PC-9 (cell line): ENCODE results near the gene HBE1. TPM values are rescaled to one million over a fixed set of nuclear protein-coding genes. Genes with fewer than 3 reads are reported as not detected.

Source experiments
- BruUV-seq: library from RNA; stranded (reverse); fragments of 400-500 nt; replicated peaks from 2 replicates; lab custom pipeline; 2021; lab: Mats Ljungman, UMichigan
- CTCF ChIA-PET: fragments of 300-600 bp; sonication (Branson Sonifier 250); formaldehyde crosslinking; loops from one replicate; lab custom pipeline; 2022; ENCODE audit warnings: antibody characterized with exemption; lab: Charles Lee
- POLR2A ChIA-PET: fragments of 300-600 bp; sonication (Branson Sonifier 250); formaldehyde crosslinking; loops from one replicate; lab custom pipeline; 2022; ENCODE audit warnings: antibody characterized with exemption; ENCODE audit not compliant: unreplicated experiment; lab: Charles Lee
- DNase-seq, 2 experiments: peaks; one replicate each; pipeline versions ENCODE4 v3.0.0 to v3.0.0-alpha.2; 2015 to 2022; ENCODE audit warnings: mixed read lengths in 1 of 2
- H2AFZ ChIP-seq: fragments of 200-600 bp; sonication (generic); 2 replicates; pipeline ENCODE4 v1.8.1; 2017; ENCODE audit warnings: antibody characterized with exemption
- H3F3A ChIP-seq: fragments of 200-600 bp; sonication (generic); 2 replicates; pipeline ENCODE4 v1.8.1; 2017; ENCODE audit warnings: antibody characterized with exemption, mild to moderate bottlenecking, low read depth; ENCODE audit not compliant: insufficient read depth
- H3K27ac ChIP-seq: fragments of 200-600 bp; sonication (generic); 2 replicates; pipeline ENCODE4 v1.6.1; 2016; ENCODE audit warnings: mixed run types
- H3K27me3 ChIP-seq: fragments of 200-600 bp; sonication (generic); 2 replicates; pipeline ENCODE4 v1.6.1; 2016; ENCODE audit warnings: low read depth, mixed run types; ENCODE audit not compliant: insufficient read depth
- H3K36me3 ChIP-seq: fragments of 200-600 bp; sonication (generic); 2 replicates; pipeline ENCODE4 v1.6.1; 2016; ENCODE audit warnings: low read depth, mixed run types
- H3K4me1 ChIP-seq: fragments of 200-600 bp; sonication (generic); replicated peaks from 2 replicates; pipeline ENCODE4 v1.6.1; 2016; ENCODE audit warnings: mixed run types; ENCODE audit not compliant: insufficient read depth
- H3K4me2 ChIP-seq: fragments of 200-600 bp; sonication (generic); 2 replicates; pipeline ENCODE4 v1.6.1; 2017; ENCODE audit warnings: mixed run types
- H3K4me3 ChIP-seq: fragments of 200-600 bp; sonication (generic); 2 replicates; pipeline ENCODE4 v1.6.1; 2016; ENCODE audit warnings: mixed run types
- H3K79me2 ChIP-seq: fragments of 200-600 bp; sonication (generic); 2 replicates; pipeline ENCODE4 v1.6.1; 2017; ENCODE audit warnings: low read depth, mixed run types
- H3K9me2 ChIP-seq: fragments of 200-600 bp; sonication (generic); 2 replicates; pipeline ENCODE4 v1.8.1; 2017; ENCODE audit warnings: mild to moderate bottlenecking; ENCODE audit not compliant: insufficient read depth
- H3K9me3 ChIP-seq: fragments of 200-600 bp; sonication (generic); 2 replicates; pipeline ENCODE4 v1.8.1; 2016; ENCODE audit warnings: low read depth; ENCODE audit not compliant: insufficient read depth
- H4K20me1 ChIP-seq: fragments of 200-600 bp; sonication (generic); 2 replicates; pipeline ENCODE4 v1.8.1; 2017; ENCODE audit not compliant: insufficient read depth
- EZH2 ChIP-seq: fragments of 200-600 bp; sonication (generic); IDR thresholded peaks from 2 replicates; pipeline ENCODE4 v1.8.0; 2017; ENCODE audit warnings: antibody characterized with exemption, low read depth
- intact Hi-C: fragments of 100-400 bp; cut with micrococcal nuclease; formaldehyde crosslinking; loops from one replicate; pipeline ENCODE4 v1.10.0; 2022; ENCODE audit not compliant: unreplicated experiment
- total RNA-seq: library from RNA; stranded (reverse); gene quantifications from 2 replicates; pipeline ENCODE4 v1.2.3, GENCODE V29; 2021
- TF ChIP-seq, protein P1 (sequence below): fragments of 200-600 bp; sonication (generic); conservative IDR thresholded peaks from 2 replicates; pipeline ENCODE4 v1.6.1; 2017; ENCODE audit warnings: mixed run types, antibody characterized with exemption, mild to moderate bottlenecking, moderate library complexity

Gene HBE1
- total RNA-seq, 1 experiment from 2014 or later = 1.4 TPM

DNA sequence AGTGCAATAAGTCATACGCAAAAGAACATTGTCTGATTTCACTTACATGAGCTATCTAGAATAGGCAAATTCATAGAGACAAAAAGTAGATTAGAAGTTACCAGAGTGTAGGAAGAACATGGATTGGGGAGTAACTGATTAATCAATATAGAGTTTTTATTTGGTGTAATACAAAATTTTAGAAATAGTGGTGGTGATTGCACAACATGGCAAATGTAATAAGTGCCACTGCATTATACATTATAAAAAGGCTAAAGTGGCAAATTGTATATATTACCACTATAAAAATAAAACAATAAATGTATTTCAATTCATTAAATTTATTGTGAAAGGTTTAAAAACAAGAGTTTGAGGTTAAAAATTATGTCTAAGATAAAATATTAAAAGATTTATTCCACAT is 40.7 kb upstream of the HBE1 start:
- Histone ChIP-seq H3K27ac (no peak overlapping the region), H3K4me3 (no peak overlapping the region), H3K36me3 (no peaks in the 10 kb centered on the region), H3K9me2 (no peaks in the 10 kb centered on the region), H3K9me3 (no peaks in the 10 kb centered on the region), H3K4me1 (no peaks in the 10 kb centered on the region), H3K79me2 (no peaks in the 10 kb centered on the region), H2AFZ (no peak overlapping the region), H3K4me2 (no peak overlapping the region), H3K27me3 (no peaks in the 10 kb centered on the region), H4K20me1 (no peaks in the 10 kb centered on the region), H3F3A (no peaks in the 10 kb centered on the region)
- BruUV-seq = no TSS peak
- no peak for TF ChIP-seq EZH2
- TF ChIP-seq, protein P1, sequence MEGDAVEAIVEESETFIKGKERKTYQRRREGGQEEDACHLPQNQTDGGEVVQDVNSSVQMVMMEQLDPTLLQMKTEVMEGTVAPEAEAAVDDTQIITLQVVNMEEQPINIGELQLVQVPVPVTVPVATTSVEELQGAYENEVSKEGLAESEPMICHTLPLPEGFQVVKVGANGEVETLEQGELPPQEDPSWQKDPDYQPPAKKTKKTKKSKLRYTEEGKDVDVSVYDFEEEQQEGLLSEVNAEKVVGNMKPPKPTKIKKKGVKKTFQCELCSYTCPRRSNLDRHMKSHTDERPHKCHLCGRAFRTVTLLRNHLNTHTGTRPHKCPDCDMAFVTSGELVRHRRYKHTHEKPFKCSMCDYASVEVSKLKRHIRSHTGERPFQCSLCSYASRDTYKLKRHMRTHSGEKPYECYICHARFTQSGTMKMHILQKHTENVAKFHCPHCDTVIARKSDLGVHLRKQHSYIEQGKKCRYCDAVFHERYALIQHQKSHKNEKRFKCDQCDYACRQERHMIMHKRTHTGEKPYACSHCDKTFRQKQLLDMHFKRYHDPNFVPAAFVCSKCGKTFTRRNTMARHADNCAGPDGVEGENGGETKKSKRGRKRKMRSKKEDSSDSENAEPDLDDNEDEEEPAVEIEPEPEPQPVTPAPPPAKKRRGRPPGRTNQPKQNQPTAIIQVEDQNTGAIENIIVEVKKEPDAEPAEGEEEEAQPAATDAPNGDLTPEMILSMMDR = no peak
- ChIA-PET CTCF (no interaction called here), POLR2A (no interaction called here)
- intact Hi-C loops = no loop called here
- no peak for DNase-seq

DNA sequence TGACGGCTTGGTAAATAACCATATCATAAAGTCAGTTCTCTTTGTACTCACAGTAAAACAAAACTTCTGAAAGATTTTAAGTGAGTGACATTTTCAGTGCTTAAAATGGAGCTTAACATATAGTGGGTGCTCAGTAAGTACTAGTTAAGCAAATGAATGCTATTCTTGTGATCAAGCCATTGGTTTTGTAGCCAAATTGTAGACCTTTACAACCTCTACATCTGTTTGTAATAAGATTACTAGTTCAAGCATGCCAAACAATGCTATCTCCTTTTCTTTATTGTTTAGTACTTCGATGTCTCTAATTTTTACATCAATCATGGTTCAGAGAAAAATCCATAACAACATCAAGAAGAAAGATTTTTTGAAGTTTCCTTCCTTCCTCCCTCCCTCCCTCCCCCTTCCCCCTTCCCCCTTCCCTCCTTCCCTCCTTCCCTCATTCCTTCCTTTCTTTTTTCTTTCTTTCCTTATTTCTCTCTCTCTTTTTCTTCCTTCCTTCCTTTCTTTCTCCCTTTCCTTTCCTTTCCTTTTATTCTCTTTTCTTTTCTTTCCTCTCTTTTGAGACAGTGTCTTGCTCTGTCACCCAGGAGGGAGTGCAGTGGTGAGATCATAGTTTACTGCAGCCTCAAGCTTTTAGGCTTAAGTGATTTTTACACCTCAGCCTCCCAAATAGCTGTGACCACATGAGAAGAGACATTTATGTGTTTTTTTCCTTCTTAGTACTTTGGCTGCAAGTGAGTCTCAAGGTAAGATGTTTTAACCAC is 37.7 kb upstream of the HBE1 start:
- ChIA-PET POLR2A (no interaction called here), CTCF (no interaction called here)
- Histone ChIP-seq H3K79me2 (no peaks in the 10 kb centered on the region), H3K27me3 (no peaks in the 10 kb centered on the region), H3K27ac (no peak overlapping the region), H3F3A (no peaks in the 10 kb centered on the region), H3K9me3 (no peaks in the 10 kb centered on the region), H4K20me1 (no peaks in the 10 kb centered on the region), H3K4me2 (no peak overlapping the region), H3K9me2 (no peaks in the 10 kb centered on the region), H3K4me1 (no peaks in the 10 kb centered on the region), H3K4me3 (no peak overlapping the region), H2AFZ (no peak overlapping the region), H3K36me3 (no peaks in the 10 kb centered on the region)
- intact Hi-C loops = no loop called here
- TF ChIP-seq, protein P1 = no peak
- no peak for TF ChIP-seq EZH2
- no peak for DNase-seq
- no TSS peak for BruUV-seq

DNA sequence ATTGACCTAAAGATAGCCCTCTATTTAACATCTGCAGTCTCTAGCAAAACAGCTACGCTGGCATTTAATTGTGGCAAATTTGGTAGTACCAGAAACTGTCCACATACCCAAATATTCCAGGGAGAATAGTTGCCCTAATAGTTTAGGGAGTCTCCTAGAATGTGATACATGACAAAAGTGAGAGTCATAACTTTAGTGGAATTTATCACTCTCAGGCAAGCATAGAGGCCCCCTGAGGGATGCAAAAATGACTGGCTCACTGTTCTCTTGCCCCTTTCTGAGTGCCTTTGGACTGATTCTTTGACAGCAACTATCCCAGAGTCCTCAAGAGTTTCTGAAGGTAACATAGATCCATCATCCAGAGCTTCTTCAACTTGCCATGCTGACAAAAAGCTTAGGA is 34.3 kb upstream of the HBE1 start:
- H2AFZ ChIP-seq = no peak overlapping the region
- no peaks in the 10 kb centered on the region for H3K36me3 ChIP-seq
- intact Hi-C loops = no loop called here
- BruUV-seq = no TSS peak
- TF ChIP-seq, protein P1 = no peak
- TF ChIP-seq EZH2 = no peak
- no peak overlapping the region for H3K27ac ChIP-seq
- H3F3A ChIP-seq = no peaks in the 10 kb centered on the region
- H3K4me3 ChIP-seq = no peak overlapping the region
- H4K20me1 ChIP-seq = no peaks in the 10 kb centered on the region
- ChIA-PET CTCF (no interaction called here), POLR2A (no interaction called here)
- DNase-seq = no peak
- H3K27me3 ChIP-seq = no peaks in the 10 kb centered on the region
- H3K4me1 ChIP-seq = no peaks in the 10 kb centered on the region
- no peaks in the 10 kb centered on the region for H3K79me2 ChIP-seq
- no peaks in the 10 kb centered on the region for H3K9me3 ChIP-seq
- no peak overlapping the region for H3K4me2 ChIP-seq
- no peaks in the 10 kb centered on the region for H3K9me2 ChIP-seq
